ENCODE data around the gene ICAM1.
"Not testable (repeated sequence)": the region's sequence is repeated elsewhere in the genome, so short reads cannot be mapped to it uniquely, and the experiment has no call there.

The ICAM1 gene

DNA sequence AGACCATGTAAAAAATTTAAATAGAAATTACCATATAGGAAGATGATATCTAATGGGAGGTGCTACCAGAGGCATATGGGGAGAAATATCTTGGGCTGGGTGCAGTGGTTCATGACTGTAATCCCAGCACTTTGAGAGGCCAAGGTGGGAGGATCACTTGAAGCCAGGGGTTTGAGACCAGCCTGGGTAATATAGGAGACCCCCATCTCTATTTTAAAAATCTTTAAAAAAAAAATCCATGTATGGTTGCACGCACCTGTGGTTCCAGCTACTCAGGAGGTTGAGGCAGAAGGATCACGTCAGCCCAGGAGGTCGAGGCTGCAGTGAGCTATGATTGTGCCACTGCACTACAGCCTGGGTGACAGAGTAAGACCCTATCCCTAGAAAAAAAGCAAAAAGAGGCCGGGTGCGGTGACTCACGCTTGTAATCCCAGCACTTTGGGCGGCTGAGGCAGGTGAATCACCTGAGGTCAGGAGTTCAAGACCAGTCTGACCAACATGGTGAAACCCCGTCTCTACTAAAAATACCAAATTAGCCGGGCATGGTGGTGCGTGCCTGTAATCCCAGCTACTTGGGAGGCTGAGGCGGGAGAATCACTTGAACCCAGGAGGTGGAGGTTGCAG lies 29.0 kb upstream of the ICAM1 start:
- not testable (repeated sequence) for DNase-seq (ENCODE audit: low read depth in 1 of 2, low spot score in 1 of 2)

DNA sequence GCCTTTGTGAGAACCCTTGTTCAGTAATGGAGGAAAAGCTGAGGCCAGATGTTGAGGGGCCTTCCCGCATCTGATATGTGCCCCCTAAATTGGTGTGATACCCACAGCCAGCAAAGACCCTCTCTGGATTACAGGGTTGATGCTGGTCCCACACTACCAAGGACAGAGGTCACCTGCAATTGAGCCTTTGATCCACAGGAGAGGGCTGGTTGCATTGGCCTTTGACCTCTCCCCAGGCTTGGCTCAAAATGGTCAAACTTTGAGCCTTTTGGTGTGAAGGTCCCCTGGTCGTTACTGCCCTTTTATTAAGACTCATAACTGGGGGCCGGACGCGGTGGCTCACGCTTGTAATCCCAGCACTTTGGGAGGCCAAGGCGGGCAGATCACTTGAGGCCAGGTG lies 27.3 kb upstream of the ICAM1 start:
- DNase-seq (ENCODE audit: low read depth in 1 of 2, low spot score in 1 of 2) = no peak

DNA sequence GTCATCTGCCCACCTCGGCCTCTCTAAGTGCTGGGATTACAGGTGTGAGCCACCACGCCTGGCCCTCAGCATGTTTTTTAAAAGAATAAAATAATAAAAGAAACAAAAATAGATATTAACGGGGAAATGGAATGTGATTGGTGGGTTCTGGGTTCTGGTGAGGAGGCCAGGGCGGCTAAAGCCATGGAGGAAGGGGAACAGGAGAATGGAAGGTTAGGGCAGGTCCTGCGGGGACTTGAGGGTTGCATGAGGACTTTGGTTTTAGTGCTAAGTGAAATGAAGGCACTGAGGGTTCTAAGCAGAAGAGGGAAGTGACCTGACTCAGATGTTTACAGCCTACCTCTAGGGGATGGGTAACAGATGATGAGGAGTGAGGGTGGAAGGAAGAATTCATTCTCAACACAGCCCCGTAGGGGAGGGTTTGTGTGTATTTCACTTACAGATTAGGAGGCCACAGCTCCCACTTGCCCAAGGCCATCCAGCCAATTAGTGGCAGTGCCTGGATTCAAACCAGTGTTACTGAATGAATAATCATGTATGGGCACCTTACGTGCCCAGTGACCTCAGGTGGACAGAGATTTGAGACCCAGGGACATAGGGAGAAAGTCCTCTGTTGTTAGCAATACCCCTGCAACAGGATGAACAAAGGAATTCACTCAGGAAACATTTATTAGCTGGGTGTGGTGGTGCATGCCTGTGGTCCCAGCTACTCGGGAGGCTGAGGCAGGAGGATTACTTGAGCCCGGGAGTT lies 25.6 kb upstream of the ICAM1 start:
- no peak for DNase-seq (ENCODE audit: low read depth in 1 of 2, low spot score in 1 of 2)

DNA sequence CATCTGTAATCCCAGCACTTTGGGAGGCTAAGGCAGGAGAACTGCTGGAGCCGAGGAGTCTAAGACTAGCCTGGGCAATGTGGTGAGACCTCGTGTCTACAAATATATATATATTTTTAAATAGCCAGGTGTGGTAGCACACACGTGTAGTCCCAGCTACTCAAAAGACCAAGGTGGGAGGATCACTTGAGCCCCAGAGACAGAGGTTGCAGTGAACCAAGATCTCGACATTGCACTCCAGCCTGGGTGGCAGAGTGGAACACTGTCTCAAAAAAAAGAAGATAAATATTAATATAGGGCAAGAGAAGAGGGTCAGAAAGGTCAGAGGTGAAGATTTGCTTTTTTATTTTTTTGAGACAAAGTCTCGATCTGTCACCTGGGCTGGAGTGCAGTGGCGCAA lies 24.4 kb upstream of the ICAM1 start:
- no peak for DNase-seq (ENCODE audit: low read depth in 1 of 2, low spot score in 1 of 2)

DNA sequence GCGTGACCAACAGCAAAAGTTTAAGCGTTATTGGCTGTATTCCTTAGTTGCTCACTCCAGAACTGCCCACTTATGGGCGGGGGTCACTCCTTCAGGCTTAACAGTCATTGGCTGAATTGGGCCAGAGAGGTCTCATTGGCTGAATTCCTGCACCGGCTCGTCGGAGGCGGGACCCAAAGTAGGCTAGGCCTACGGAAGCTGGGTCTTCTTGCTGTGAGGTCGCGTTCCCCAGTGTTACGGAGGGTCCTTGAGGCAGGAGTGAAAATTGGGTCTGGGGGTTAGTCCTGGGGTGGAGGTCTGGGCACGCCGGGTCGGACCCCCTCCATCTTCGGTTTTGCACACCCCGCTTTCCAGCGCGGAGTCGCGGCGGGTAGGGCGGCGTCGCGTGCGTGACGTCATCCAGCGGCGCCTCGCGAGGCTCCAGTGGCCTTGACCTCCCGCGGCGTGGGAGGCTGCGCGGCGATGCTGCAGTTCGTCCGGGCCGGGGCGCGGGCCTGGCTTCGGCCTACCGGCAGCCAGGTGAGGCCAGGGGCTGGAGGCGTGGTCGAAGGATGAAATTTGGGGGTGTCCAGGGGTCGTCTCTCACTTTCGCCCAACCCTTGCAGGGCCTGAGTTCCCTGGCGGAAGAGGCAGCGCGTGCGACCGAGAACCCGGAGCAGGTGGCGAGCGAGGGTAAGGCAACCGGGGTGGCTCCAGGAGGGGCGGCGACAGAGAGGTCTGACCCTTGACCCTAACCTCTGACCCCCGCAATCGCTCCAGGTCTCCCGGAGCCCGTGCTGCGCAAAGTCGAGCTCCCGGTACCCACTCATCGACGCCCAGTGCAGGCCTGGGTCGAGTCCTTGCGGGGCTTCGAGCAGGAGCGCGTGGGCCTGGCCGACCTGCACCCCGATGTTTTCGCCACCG lies 18.9 kb upstream of the ICAM1 start, which contains the start of gene MRPL4:
TSS of gene MRPL4 (plus strand) at position 423 of the 903 bp plus-strand sequence. CDS start at position 463, 40 bp downstream.
- DNase-seq (ENCODE audit: low read depth in 1 of 2, low spot score in 1 of 2) = peak; percentile 88 to 91

DNA sequence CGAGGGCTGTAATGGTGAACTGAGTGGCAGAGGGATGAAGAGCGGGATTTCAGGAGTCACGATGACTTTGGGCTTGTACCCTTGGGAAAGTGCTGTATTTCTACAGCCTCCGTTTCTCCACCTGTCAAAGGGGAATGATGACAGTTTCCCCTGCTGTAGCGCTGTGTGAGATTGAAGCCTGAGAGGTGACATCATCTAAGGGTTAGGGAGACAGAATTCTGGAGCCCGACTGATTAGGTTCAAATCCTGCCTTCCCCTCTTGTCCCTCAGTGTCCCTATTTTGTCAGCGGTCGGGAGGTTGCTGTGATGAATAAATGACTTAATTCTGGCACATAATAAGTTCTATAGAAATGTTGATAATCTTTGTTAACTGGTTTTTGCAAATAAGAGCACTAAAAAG lies 18.2 kb upstream of the ICAM1 start:
- DNase-seq (ENCODE audit: low read depth in 1 of 2, low spot score in 1 of 2) = no peak

DNA sequence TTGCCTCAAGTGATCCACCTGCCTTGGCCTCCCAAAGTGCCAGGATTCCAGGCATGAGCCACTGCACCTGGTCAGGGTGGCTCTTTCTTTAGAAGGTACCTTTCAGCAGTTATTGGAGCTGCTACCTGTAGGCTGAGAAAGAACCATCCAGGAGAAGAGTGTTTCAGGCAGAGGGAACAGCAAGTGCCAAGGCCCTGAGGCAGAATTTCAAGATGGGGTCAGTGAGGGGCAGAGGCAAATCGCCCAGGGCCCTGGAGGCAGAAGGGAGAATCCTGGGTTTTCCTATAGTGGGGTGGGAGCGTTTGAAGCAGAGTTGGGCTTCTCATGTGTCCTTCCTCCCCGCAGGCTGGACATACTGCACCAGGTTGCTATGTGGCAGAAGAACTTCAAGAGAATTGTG lies 16.7 kb upstream of the ICAM1 start:
- no peak for DNase-seq (ENCODE audit: low read depth in 1 of 2, low spot score in 1 of 2)

DNA sequence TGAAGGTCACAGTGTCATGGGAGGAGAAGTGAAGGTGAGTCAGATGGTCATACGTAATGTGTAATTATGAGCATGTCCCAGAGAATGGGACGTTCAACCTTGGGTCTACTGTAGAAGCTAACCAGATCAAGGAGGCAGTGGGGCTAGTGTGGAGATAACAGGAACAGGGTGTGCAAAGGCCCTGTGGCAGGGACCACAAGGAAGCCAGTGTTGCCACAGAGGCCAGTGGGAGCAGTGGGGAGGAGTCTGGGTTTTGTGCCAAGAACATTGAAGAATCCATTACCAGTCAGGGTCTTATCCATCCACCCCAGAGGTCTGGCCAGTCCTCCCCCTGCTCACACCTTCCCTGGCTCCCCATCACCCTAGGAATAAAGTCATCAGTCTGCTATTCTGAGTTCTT lies 15.6 kb upstream of the ICAM1 start:
- DNase-seq (ENCODE audit: low read depth in 1 of 2, low spot score in 1 of 2) = no peak

DNA sequence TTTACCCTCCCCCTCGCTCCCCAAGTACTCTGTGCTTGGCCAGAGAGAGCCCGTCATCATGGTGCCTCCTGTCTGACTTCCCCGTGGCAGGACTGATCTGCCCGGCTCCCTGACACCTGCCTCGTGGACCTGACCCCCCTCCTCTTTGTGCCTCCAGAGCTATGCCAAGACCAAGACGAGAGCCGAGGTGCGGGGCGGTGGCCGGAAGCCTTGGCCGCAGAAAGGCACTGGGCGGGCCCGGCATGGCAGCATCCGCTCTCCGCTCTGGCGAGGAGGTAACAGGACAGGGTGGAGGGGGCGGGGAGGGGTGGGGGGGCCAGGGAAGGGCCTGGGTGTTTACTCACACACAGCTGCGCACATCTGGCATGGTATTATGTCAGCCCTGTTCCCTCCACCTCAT lies 14.4 kb upstream of the ICAM1 start:
- DNase-seq (ENCODE audit: low read depth in 1 of 2, low spot score in 1 of 2) = no peak

DNA sequence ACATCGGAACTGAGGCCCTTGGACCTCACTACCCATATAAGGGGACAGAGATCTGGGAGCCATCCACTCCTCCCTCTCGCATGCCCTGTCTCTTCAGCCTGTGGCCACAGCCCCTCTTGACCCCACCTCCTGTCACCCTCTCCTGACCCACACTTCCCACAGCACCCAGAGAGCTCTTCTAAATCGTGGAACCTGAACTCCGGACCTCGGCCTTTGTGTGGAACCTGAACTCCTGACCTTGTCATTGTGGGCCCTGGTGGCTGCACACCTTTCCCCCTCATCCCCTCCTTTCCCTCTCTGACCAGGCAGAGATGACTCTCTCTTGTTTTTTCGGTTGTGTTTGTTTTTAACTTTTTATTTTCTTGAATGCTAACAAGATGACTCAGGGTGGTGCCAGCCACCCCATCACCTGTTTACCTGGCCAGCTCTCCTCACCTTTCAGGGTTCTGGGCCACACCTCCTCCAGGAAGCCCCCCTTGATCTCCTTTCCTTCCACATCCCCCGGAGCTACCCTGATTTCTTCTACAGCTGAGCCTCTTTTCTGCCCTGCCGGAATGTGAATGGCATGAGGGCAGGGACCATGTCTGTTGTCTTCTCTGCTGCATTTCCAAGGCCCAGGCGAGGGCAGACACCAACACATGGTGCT lies 13.8 kb upstream of the ICAM1 start:
- no peak for DNase-seq (ENCODE audit: low read depth in 1 of 2, low spot score in 1 of 2)

DNA sequence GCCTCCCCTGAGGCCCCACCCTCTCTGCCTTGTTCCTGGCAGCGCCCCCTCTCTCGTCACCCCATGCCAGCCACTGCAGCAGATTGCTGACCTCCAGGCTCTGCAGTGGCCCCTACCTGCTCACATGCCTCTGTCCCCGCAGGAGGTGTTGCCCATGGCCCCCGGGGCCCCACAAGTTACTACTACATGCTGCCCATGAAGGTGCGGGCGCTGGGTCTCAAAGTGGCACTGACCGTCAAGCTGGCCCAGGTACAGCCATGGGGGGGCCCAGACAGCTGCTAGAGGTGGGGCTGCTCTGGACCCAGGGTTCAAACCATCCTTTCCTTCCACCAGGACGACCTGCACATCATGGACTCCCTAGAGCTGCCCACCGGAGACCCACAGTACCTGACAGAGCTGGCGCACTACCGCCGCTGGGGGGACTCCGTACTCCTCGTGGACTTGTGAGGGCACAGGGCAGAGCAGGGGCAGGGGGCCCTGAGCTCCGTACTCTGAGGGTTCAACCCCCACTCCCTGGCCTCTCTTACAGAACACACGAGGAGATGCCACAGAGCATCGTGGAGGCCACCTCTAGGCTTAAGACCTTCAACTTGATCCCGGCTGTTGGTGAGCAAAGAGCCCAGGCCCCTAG lies 12.7 kb upstream of the ICAM1 start:
- no peak for DNase-seq (ENCODE audit: low read depth in 1 of 2, low spot score in 1 of 2)

DNA sequence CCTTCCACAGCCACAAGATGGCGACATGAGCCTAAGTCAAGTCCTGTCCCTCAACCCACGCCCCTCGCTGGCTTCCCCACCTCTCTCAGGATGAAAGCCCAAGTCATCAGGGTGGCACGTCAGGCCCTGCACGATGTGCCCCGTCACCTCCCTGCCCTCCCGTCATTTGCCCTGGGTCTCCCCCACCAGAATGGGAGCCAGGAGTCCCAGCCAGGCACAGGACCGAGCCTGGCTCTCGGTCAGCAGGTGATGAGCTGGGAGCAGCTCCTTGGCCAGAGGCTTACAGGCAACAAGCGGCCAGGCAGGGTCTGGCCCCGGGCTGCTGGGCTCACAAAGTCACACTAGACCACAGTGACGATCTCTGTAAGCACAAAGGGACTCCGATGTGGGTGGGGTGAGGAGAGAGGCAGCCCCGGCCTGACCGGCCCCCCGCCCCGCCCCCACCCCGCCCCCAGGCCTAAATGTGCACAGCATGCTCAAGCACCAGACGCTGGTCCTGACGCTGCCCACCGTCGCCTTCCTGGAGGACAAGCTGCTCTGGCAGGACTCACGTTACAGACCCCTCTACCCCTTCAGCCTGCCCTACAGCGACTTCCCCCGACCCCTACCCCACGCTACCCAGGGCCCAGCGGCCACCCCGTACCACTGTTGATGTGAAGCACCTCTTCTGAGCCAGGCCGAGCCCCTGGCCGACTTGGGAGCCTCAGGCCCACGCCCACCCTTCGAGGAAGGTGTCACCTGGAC lies 11.6 kb upstream of the ICAM1 start:
- DNase-seq (ENCODE audit: low read depth in 1 of 2, low spot score in 1 of 2) = peak; percentile 69 to 79

DNA sequence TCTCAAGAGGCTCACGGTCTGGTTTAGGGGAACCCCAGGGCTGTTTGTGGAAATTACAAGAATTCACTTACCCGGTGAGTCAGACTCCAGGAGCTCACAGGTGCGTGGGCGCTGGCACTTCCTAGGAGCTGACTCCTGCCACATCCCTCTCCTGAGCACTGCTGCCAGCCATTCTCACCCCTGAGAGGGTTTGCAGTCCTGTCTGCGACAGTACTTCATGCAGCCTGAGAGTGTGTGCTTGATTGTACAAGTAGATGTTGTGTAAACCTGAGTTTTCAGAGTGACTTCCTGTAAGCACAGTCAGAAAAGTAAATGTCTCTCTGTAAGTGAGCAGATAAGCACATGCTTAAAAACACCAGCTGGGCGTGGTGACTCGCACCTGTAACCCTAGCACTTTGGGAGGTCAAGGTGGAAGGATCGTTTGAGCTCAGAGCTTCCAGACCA lies 10.8 kb upstream of the ICAM1 start:
- peak in 1 of 2 donors; percentile 40 for DNase-seq (ENCODE audit: low read depth in 1 of 2, low spot score in 1 of 2)

DNA sequence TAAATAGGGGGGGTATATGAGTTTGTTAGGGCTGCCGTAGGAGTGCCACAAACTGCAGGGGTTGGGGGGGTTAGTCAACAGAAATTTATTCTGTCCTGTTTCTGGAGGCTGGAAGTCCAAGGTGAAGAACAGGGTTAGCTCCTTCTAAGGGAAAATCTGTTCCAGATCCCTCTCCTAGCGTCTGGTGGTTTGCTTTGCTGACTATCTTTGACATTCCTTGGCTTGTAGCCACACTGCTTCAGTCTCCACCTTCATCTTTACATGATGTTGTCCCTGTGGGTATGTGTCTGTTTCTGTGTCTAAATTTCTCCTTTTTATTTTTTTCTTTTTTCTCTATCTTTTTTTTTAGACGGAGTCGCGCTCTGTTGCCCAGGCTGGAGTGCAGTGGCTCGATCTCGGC lies 8.1 kb upstream of the ICAM1 start:
- no peak for DNase-seq (ENCODE audit: low read depth in 1 of 2, low spot score in 1 of 2)

DNA sequence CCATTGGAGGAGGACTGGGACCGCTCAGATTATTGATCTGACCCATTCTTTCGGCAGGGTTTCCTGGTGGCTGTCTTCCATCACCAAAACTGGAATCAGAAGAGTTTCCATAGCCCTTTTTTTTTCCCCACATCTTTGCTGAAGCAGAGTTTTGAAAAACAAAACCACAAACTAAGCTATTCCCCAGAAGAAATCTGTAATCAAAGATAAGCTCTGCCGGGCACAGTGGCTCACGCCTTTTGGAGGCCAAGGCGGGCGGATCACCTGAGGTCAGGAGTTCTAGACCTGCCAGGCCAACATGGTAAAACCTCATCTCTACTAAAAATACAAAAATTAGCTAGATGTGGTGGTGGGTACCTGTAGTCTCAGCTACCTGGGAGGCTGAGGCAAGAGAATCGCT lies 4.2 kb upstream of the ICAM1 start:
- no peak for DNase-seq (ENCODE audit: low read depth in 1 of 2, low spot score in 1 of 2)

DNA sequence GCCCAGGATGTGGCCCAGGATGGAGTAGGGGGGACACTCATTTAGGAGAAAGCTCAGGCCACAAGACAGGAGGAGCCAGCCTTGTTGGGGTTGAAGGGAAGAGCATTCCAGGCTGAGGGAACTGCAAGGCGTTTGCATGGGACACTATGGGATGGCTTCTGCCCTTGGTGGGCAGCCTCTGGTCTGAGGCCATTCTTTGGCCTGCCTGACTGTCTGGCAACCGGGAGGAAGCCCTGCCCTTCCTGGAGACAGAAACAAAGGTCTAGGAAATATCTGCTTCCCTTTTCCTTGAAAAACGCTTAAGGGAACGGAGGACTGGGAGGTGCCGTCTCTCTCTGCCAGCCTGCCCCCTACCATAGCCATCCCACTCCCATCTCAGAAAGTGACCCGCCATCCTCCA lies 2.8 kb upstream of the ICAM1 start:
- DNase-seq (ENCODE audit: low read depth in 1 of 2, low spot score in 1 of 2) = no peak

DNA sequence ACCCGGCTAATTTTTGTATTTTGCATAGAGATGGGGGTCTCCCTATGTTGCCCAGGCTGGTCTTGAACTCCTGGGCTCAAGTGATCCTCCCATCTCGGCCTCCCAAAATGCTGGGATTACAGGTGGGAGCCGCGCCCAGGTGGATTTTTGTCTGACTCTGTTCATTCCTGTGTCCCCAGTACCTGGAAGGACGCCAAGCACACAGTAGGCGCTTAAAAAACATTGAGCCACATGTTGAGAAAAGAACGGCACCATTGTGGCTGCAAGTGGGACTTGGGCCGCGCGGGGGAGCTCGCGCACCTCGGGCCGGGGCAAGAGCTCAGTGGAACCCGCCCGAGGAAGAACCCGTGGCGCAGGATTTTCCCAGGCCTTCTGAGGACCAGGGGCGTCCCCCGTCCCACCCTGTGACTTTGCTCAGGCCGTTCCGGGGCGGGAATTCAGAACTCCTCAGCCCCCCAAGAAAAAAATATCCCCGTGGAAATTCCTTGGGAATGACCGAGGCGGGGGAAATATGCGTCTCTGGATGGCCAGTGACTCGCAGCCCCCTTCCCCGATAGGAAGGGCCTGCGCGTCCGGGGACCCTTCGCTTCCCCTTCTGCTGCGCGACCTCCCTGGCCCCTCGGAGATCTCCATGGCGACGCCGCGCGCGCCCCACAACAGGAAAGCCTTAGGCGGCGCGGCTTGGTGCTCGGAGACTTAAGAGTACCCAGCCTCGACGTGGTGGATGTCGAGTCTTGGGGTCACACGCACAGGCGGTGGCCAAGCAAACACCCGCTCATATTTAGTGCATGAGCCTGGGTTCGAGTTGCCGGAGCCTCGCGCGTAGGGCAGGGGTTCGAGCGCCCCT lies 1.4 kb upstream of the ICAM1 start:
- peak; percentile 78 to 79 for DNase-seq (ENCODE audit: low read depth in 1 of 2, low spot score in 1 of 2)

DNA sequence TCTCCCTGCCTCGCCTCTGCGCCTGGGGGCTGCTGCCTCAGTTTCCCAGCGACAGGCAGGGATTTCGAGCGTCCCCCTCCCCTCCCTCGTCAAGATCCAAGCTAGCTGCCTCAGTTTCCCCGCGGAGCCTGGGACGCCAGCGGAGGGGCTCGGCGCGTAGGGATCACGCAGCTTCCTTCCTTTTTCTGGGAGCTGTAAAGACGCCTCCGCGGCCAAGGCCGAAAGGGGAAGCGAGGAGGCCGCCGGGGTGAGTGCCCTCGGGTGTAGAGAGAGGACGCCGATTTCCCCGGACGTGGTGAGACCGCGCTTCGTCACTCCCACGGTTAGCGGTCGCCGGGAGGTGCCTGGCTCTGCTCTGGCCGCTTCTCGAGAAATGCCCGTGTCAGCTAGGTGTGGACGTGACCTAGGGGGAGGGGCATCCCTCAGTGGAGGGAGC lies 722 bp upstream of the ICAM1 start:
- DNase-seq (ENCODE audit: low read depth in 1 of 2, low spot score in 1 of 2) = peak in 1 of 2 donors; percentile 56

DNA sequence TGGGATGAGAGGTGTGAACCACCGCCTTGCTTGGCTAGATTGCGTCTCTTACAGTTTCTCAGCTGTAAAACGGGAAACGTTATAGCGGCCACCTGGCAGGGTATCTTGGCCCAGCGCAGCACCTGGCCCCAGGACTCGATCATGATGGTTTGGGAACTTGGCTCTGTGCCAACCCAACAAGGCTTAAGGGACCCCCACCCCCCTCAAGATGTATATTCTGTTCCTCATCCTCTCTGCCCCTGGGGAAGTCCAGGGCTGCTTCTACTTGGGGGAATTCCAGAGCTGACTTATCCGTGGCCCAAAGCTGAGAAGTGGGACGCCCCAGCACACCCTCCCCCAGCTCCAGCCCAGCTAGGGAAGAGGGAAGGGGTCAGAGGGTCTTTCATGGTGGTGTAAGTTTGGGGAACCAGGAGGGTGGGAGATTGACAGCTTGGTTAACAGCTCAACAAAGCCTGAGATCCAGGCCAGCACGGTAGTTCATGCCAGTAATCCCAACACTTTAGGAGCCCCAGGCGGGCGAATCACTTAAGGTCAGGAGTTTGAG lies 695 bp downstream of the ICAM1 start:
- DNase-seq (ENCODE audit: low read depth in 1 of 2, low spot score in 1 of 2) = peak in 1 of 2 donors; percentile 30

Measured in activated T-helper 1 cell treated with anti-CD3 and anti-CD28 coated beads, Interleukin-2, amount 50 U/mL, for 16 hours (primary cell).